Epithelial cell of alveolus of lung (primary cell): ENCODE results near the gene CYTH2. TPM values are rescaled to one million over a fixed set of nuclear protein-coding genes. Genes with fewer than 3 reads are reported as not detected.

Experiments
- total RNA-seq: library from RNA; depleted of rRNA; stranded (reverse); fragments of >200 nt; gene quantifications from 2 replicates; pipeline ENCODE4 v1.2.1, GENCODE V29; 2015

Gene CYTH2, protein sequence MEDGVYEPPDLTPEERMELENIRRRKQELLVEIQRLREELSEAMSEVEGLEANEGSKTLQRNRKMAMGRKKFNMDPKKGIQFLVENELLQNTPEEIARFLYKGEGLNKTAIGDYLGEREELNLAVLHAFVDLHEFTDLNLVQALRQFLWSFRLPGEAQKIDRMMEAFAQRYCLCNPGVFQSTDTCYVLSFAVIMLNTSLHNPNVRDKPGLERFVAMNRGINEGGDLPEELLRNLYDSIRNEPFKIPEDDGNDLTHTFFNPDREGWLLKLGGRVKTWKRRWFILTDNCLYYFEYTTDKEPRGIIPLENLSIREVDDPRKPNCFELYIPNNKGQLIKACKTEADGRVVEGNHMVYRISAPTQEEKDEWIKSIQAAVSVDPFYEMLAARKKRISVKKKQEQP
- 24.7 and 34.3 TPM in 2 replicates for total RNA-seq

DNA sequence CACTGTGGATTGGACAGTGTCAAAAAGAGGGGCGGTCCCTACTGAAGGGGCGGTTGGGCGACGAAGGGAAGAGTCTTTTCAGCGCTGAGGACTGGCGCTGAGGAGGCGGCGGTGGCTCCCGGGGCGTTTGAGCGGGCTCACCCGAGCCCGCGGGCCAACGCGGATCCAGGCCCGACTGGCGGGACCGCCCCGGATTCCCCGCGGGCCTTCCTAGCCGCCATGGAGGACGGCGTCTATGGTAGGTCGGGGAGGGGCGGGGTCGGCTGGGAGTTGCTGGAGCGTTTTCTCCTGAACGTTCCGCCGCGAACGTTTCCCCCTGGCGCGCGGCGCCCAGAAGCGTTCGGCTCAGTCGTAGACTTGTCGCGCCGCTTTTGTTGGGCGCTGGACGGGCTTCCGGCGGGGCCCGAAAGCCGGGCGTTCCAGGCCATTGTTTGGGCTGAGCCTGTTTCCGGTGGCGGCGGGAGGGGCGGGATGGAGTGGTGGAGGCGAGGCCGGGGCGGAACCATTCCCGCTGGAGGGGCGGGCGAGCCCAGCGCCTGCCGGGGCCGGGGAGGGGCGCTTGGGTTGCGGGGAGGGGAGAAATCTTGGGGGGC lies at the start of gene CYTH2:
CYTH2 (plus strand) TSS at position 81 of the 593 bp plus-strand sequence; CDS start at position 220, 139 bp downstream.

DNA sequence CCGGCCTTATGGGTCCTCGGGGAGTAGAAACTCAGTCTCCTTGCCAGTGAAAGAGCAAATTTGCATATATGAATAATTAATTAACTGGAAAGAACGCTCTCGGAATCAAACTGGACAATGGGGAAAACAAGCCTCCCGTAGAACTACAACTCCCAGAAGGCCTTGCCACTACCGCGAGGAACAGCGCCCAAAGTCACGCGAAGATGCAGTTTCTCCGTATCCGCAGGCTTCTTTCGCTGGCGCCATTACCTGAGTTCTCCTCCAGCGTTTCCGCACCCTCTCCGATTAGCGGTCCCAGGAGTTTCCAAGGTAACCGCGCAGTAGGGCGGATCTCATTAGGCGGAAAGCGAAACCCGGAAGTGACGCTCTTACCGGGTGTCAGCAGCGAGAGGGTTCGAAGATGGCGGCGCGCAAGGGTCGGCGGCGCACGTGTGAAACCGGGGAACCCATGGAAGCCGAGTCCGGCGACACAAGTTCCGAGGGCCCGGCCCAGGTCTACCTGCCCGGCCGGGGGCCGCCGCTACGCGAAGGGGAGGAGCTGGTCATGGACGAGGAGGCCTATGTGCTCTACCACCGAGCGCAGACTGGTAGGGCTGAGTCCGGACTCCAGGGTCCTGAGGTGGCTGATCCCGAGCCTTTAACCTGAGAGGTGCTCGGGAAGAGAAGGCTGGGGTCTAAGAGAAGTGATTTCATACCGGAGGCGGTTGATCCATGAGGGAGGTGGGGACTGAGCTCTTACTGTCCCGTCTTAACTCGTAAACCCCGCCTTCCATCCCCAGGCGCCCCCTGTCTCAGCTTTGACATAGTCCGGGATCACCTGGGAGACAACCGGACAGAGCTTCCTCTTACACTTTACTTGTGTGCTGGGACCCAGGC lies 23.3 kb upstream of the CYTH2 start, which contains the start of gene GRWD1:
GRWD1 (plus strand) TSS at position 378 of the 876 bp plus-strand sequence; CDS start at position 401, 23 bp downstream.

DNA sequence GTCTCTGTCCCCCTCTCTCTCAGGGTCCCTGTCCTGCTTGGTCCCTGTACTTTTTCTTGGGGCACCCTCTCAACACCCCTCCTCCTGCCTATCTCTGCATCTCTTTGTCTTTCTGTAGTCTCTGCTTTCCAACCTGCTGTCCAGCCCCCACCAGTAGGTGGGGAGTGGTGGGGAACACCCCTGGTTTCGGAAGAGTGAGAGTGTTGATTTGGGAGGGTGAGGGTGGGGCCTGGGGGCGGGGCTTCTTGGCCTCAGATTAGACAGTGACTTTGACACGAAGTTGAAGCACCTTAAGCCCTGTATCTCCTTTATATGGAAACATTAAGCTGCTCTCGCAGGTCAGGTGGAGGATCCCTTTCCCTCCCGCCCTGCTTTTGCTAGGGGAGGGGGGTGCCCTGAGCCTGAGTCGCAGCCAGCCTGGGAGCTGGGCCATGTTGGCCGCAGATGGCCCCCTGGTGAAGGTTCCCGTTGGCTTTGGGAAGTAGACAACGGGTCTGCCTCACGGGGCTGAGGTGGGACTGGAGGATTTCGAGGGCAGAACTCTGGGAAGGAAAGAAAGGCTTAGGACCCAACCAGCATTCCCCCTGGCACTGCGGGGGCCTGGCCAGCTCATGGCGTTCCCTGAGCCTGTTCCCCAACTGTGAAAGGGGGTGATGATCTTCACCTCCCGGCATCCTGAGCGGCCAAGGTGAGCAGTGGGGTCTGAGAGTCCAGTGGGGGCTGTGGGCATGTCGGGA lies 13.8 kb upstream of the CYTH2 start, which contains the start of gene KCNJ14:
KCNJ14 (plus strand) TSS at position 404 of the 737 bp plus-strand sequence. CDS start 6,151 bp downstream, outside the sequence.

DNA sequence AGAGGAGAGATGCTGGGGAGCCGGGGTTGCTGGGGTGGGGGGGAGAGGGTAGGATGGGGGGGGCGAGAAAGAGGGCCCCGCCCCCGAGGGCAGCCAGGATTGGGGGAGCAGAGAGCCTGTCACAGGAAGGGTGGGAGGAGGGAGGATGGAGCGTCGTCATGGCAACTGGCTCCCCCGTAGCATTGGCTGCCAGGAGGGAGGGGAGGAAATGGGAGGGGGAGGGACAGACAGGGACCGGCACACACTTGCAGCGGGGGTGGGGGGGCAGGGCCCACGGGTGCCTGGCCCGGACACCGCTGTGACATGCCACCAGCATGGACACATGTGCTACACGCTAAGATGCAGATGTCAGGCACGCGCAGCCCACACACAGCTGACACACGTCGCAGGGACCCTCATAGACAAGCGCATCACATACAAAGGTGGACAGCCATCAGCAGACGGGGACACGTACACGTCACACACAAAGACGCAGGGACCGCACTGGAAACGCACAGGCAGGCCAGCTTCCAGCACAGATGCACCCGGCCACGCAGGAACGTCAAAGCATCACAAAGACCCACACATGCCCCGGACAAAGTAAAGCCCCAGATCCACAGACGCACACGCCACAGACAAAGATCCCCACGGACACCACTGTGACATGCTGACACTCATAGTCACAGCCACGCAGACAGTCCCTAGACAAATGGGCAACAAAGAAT lies 42.8 kb downstream of the CYTH2 start, which contains the start of gene LMTK3:
LMTK3 (minus strand) TSS at position 36 of the 704 bp plus-strand sequence. CDS start 259 bp downstream, outside the sequence.

Other genes with a start within 250 kb of the CYTH2 start
- 6.3 and 28.0 TPM in 2 replicates for gene CARD8, start 213.5 kb upstream of the CYTH2 start, total RNA-seq
- 0.16 and 0.26 TPM in 2 replicates for gene ZNF114, start 199.3 kb upstream of the CYTH2 start, total RNA-seq
- gene EMP3, start 143.8 kb upstream of the CYTH2 start, total RNA-seq, result 94.1 and 196 TPM in 2 replicates
- gene TMEM143, start 105.4 kb upstream of the CYTH2 start, total RNA-seq, result 2.6 and 12.5 TPM in 2 replicates
- gene SYNGR4, start 105.0 kb upstream of the CYTH2 start, total RNA-seq, result not detected in 2 replicates
- gene KDELR1, start 77.8 kb upstream of the CYTH2 start, total RNA-seq, result 205 and 376 TPM in 2 replicates
- gene GRIN2D, start 75.7 kb upstream of the CYTH2 start, total RNA-seq, result 1.0 and 1.3 TPM in 2 replicates
- gene GRWD1, start 23.4 kb upstream of the CYTH2 start, total RNA-seq, result 35.1 and 45.9 TPM in 2 replicates
- 0.26 and 0.88 TPM in 2 replicates for gene KCNJ14, start 13.8 kb upstream of the CYTH2 start, total RNA-seq
- gene LMTK3, start 42.5 kb downstream of the CYTH2 start, total RNA-seq, result 0.26 and 4.5 TPM in 2 replicates
- 0.08 TPM in 1 of 2 replicates, not detected in the other for gene SULT2B1, start 82.8 kb downstream of the CYTH2 start, total RNA-seq
- not detected in 2 replicates for gene SPACA4, start 137.4 kb downstream of the CYTH2 start, total RNA-seq
- gene FAM83E, start 145.7 kb downstream of the CYTH2 start, total RNA-seq, result 0.26 TPM in 1 of 2 replicates, not detected in the other
- 3,283 and 3,843 TPM in 2 replicates for gene RPL18, start 149.8 kb downstream of the CYTH2 start, total RNA-seq
- gene SPHK2, start 150.1 kb downstream of the CYTH2 start, total RNA-seq, result 9.2 and 12.9 TPM in 2 replicates
- 1.2 and 33.1 TPM in 2 replicates for gene DBP, start 168.0 kb downstream of the CYTH2 start, total RNA-seq
- gene CA11, start 176.8 kb downstream of the CYTH2 start, total RNA-seq, result 1.3 and 4.6 TPM in 2 replicates
- 0.72 TPM in 1 of 2 replicates, not detected in the other for gene NTN5, start 203.6 kb downstream of the CYTH2 start, total RNA-seq
- 0.13 TPM in 1 of 2 replicates, not detected in the other for gene FUT2, start 226.6 kb downstream of the CYTH2 start, total RNA-seq